Adrenal gland (tissue), 5 donors: ENCODE data around the gene TM9SF2.

ENCODE experiments used
- POLR2A ChIP-seq, 2 donors: fragments of 450-650 bp; IDR thresholded peaks; one replicate each; pipeline ENCODE4 v1.6.1; 2017; ENCODE audit warnings: antibody characterized with exemption in 2 of 2, mild to moderate bottlenecking in 2 of 2, moderate library complexity in 1 of 2
- TF ChIP-seq, protein P1 (sequence below), 6 experiments: fragments of 450-650 bp in 4 of 6; fragments of 200-600 bp in 2 of 6; sonication (generic) in 1 of 6; IDR thresholded peaks; 1 replicate in 5 of 6; 2 replicates in 1 of 6; pipeline versions ENCODE4 v1.5.1 to v1.8.0; 2016 to 2021; ENCODE audit warnings: antibody characterized with exemption in 6 of 6, mild to moderate bottlenecking in 2 of 6, moderate library complexity in 1 of 6
- donor health status: DM: no; HTN: no; CAD: no.

DNA sequence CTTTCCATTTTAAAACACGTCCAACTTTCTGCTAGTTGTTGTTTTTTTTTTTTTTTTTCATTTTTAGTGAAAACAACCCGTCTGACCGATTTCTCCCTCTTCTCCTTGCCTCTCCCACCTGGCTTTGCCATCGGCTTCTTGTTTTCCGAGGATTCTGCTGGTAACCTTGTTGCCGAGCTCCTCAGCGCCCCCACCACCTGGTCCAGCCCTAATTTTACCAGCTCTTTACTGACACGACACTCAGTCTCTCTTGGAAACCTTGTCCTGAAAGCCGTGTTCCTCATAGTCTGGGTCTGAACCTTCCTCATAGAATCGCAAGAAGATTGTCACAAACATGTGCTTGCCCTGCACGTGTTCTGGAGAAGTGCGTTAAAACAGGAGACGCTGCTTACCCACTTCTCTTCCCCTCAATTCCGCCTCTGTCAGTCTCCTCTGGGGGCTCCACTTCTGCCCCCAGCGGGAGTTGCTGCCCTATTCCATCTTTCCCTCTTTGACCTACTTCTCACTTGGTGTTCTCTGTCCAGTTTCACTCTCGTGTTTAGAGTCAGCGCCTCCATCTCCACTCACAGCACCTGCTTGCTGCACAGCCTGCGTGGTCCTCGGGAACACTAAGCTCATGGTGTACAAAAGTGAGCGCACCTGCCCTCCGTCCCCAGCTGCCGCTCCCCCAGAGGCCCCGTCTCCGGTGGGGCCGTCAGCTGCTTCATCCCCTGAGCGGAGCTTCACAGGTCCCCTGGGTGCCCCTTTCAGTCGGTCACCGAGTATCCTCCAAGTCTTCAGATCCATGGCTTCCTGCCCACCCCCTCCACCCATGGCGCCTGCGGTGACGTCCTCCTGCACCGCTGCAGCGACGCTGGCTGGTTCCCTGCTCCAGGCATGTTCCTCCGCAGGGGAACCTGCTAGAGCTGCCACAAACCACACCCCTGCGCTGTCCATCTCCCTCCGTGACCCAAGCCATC, 65.1 kb downstream of the TM9SF2 start:
- TF ChIP-seq, protein P1, sequence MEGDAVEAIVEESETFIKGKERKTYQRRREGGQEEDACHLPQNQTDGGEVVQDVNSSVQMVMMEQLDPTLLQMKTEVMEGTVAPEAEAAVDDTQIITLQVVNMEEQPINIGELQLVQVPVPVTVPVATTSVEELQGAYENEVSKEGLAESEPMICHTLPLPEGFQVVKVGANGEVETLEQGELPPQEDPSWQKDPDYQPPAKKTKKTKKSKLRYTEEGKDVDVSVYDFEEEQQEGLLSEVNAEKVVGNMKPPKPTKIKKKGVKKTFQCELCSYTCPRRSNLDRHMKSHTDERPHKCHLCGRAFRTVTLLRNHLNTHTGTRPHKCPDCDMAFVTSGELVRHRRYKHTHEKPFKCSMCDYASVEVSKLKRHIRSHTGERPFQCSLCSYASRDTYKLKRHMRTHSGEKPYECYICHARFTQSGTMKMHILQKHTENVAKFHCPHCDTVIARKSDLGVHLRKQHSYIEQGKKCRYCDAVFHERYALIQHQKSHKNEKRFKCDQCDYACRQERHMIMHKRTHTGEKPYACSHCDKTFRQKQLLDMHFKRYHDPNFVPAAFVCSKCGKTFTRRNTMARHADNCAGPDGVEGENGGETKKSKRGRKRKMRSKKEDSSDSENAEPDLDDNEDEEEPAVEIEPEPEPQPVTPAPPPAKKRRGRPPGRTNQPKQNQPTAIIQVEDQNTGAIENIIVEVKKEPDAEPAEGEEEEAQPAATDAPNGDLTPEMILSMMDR (IDR thresholded peaks at IDR 0.05), result no peak
- no peak for TF ChIP-seq POLR2A (IDR thresholded peaks at IDR 0.05)
